B cell (primary cell): ENCODE data around the gene FBN2.

Experiments used
- EZH2 ChIP-seq: IDR thresholded peaks from 2 replicates; pipeline ENCODE4 v1.6.1; 2012; ENCODE audit warnings: borderline replicate concordance, low read depth, mild to moderate bottlenecking, moderate library complexity, low read length; ENCODE audit not compliant: insufficient read depth, poor library complexity, severe bottlenecking
- TF ChIP-seq, protein P1 (sequence below): fragments of 200-600 bp; IDR thresholded peaks from one replicate; pipeline ENCODE4 v1.8.0; 2022; ENCODE audit warnings: antibody characterized with exemption, mild to moderate bottlenecking

DNA sequence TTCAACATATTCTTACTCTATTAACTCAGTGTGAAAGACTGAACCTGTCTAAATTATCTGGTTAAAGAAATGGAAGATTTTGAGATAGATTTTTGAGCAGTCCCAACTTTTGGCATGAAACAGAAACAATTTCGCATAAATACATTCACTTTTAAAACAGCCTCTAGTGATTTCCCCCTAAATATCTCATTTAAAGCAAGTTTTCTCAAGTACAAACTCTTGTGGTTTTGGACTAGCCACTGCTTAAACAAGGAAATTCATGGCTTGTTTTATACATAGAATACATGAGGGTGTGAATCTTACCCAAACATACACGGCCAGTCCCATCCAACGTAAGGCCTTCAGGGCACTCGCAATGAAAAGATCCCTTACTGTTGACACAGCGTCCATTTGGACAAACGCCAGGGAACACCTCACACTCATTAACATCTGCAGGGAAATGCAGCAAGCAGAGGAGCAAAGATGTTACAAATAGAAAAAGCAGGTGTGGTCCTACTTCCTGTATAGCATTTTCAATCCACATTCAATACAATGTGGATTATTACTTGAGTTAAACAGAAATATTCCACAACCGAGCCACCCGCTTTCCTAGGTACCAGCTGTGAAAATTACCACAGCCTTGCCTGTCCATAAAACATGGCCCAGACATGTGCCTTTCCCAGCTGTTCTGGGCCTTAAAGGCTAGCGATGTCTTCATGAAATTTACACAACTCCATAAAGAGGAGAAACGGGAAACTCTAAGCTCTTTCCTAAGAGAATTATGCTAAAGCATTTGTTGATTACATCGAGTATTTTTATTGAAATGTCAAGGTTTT is 188.8 kb downstream of the FBN2 start:
- TF ChIP-seq, protein P1, sequence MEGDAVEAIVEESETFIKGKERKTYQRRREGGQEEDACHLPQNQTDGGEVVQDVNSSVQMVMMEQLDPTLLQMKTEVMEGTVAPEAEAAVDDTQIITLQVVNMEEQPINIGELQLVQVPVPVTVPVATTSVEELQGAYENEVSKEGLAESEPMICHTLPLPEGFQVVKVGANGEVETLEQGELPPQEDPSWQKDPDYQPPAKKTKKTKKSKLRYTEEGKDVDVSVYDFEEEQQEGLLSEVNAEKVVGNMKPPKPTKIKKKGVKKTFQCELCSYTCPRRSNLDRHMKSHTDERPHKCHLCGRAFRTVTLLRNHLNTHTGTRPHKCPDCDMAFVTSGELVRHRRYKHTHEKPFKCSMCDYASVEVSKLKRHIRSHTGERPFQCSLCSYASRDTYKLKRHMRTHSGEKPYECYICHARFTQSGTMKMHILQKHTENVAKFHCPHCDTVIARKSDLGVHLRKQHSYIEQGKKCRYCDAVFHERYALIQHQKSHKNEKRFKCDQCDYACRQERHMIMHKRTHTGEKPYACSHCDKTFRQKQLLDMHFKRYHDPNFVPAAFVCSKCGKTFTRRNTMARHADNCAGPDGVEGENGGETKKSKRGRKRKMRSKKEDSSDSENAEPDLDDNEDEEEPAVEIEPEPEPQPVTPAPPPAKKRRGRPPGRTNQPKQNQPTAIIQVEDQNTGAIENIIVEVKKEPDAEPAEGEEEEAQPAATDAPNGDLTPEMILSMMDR = no peak
- no peak for TF ChIP-seq EZH2
